Ishikawa (cell line): ENCODE measurements around the gene SLC6A18.

ENCODE experiments used
- CEBPB ChIP-seq: IDR thresholded peaks from 2 replicates; pipeline ENCODE4 v1.6.1; 2012
- CREB1 ChIP-seq: IDR thresholded peaks from 2 replicates; pipeline ENCODE4 v1.6.1; 2012; ENCODE audit warnings: low read depth
- EGR1 ChIP-seq: IDR thresholded peaks from 2 replicates; pipeline ENCODE4 v1.6.1; 2012
- EP300 ChIP-seq: IDR thresholded peaks from 2 replicates; pipeline ENCODE4 v1.6.1; 2012; ENCODE audit warnings: borderline replicate concordance
- FOXM1 ChIP-seq: IDR thresholded peaks from 2 replicates; pipeline ENCODE4 v1.6.1; 2012; ENCODE audit warnings: low read depth, borderline replicate concordance
- NFIC ChIP-seq: IDR thresholded peaks from 2 replicates; pipeline ENCODE4 v1.6.1; 2012
- RAD21 ChIP-seq: IDR thresholded peaks from 2 replicates; pipeline ENCODE4 v1.6.1; 2012; ENCODE audit warnings: low read depth
- TAF1 ChIP-seq: IDR thresholded peaks from 2 replicates; pipeline ENCODE4 v1.6.1; 2012; ENCODE audit warnings: low read depth, mild to moderate bottlenecking
- TCF12 ChIP-seq: IDR thresholded peaks from 2 replicates; pipeline ENCODE4 v1.6.1; 2012; ENCODE audit warnings: low read depth
- TEAD4 ChIP-seq: IDR thresholded peaks from 2 replicates; pipeline ENCODE4 v1.6.1; 2012
- YY1 ChIP-seq: IDR thresholded peaks from 2 replicates; pipeline ENCODE4 v1.6.1; 2012; ENCODE audit warnings: low read depth
- ZBTB7A ChIP-seq: IDR thresholded peaks from 2 replicates; pipeline ENCODE4 v1.6.1; 2012; ENCODE audit warnings: low read depth
- TF ChIP-seq, protein P1 (sequence below): IDR thresholded peaks from 2 replicates; pipeline ENCODE4 v1.6.1; 2012; ENCODE audit warnings: low read depth, mild to moderate bottlenecking
- TF ChIP-seq, protein P2 (sequence below): IDR thresholded peaks from 2 replicates; pipeline ENCODE4 v1.6.1; 2012
- TF ChIP-seq, protein P3 (sequence below): IDR thresholded peaks from 2 replicates; pipeline ENCODE4 v1.6.1; 2012

The SLC6A18 gene

GRCh38 chr5:1281038-1281882 lies 56.1 kb downstream of the SLC6A18 start:
- TF ChIP-seq FOXM1 (no peak), CEBPB (no peak), TCF12 (no peak), TAF1 (no peak), CREB1 (no peak), ZBTB7A (no peak), TEAD4 (no peak), EP300 (no peak), YY1 (no peak), EGR1 (no peak), NFIC (no peak), RAD21 (no peak)
- TF ChIP-seq, protein P1, sequence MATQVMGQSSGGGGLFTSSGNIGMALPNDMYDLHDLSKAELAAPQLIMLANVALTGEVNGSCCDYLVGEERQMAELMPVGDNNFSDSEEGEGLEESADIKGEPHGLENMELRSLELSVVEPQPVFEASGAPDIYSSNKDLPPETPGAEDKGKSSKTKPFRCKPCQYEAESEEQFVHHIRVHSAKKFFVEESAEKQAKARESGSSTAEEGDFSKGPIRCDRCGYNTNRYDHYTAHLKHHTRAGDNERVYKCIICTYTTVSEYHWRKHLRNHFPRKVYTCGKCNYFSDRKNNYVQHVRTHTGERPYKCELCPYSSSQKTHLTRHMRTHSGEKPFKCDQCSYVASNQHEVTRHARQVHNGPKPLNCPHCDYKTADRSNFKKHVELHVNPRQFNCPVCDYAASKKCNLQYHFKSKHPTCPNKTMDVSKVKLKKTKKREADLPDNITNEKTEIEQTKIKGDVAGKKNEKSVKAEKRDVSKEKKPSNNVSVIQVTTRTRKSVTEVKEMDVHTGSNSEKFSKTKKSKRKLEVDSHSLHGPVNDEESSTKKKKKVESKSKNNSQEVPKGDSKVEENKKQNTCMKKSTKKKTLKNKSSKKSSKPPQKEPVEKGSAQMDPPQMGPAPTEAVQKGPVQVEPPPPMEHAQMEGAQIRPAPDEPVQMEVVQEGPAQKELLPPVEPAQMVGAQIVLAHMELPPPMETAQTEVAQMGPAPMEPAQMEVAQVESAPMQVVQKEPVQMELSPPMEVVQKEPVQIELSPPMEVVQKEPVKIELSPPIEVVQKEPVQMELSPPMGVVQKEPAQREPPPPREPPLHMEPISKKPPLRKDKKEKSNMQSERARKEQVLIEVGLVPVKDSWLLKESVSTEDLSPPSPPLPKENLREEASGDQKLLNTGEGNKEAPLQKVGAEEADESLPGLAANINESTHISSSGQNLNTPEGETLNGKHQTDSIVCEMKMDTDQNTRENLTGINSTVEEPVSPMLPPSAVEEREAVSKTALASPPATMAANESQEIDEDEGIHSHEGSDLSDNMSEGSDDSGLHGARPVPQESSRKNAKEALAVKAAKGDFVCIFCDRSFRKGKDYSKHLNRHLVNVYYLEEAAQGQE, result no peak
- TF ChIP-seq, protein P2, sequence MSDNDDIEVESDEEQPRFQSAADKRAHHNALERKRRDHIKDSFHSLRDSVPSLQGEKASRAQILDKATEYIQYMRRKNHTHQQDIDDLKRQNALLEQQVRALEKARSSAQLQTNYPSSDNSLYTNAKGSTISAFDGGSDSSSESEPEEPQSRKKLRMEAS, result no peak
- TF ChIP-seq, protein P3, sequence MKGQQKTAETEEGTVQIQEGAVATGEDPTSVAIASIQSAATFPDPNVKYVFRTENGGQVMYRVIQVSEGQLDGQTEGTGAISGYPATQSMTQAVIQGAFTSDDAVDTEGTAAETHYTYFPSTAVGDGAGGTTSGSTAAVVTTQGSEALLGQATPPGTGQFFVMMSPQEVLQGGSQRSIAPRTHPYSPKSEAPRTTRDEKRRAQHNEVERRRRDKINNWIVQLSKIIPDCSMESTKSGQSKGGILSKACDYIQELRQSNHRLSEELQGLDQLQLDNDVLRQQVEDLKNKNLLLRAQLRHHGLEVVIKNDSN, result no peak

GRCh38 chr5:1282131-1282992 lies 57.2 kb downstream of the SLC6A18 start:
- TF ChIP-seq CEBPB, result no peak

DNA sequence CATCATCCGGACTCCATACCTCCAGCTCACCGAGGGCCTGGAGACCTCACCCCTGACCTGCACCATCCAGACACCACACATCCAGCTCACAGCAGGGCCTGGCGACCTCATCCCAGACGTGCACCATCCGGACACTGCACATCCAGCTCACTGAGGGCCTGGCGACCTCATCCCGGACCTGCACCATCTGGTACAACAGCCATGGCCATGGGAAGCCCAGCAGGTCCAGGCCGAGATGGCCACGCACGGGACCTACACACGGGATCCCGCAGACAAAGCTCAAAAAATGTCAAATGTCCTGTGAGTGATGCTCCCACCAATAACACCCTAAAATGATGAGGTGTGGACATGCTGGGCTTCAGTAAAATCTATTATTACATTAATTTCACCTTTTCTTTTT lies 60.0 kb downstream of the SLC6A18 start:
- TF ChIP-seq, protein P1, result no peak
- TF ChIP-seq EGR1 (no peak), CEBPB (no peak)

DNA sequence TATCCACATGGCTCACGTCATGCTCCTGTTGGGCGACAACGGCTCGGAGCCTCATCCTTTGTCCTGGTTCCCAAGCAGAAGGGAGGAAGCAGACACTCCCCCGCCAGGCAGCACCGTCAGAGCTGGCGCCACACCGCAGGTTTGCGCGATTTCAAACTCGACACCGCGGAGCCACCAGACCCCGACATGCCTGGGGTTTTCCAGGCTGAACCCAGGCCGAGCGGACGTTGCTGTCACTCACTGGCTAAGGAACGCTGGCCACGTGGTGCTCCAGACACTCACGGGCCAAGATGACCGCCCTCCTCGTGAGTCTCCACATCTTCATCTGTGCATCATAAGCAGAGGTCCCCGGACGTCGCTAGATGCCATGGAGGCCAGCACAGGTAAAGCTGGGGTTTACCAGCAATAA lies 60.7 kb downstream of the SLC6A18 start:
- TF ChIP-seq ZBTB7A (no peak), TAF1 (no peak), RAD21 (no peak), NFIC (no peak), FOXM1 (no peak), EGR1 (no peak), TCF12 (no peak), YY1 (no peak), TEAD4 (no peak)
- TF ChIP-seq, protein P2, result no peak
- TF ChIP-seq, protein P3, result no peak
- TF ChIP-seq, protein P1, result no peak
